WTC11 (cell line): ENCODE measurements around the gene SMPX. TPM values are rescaled to one million over a fixed set of nuclear protein-coding genes. Genes with fewer than 3 reads are reported as not detected.

Experiments
- ATAC-seq: fragments of 200-7000 bp; cut with Tn5 transposase; 2 replicates; pipeline ENCODE4 v1.10.0; 2021; ENCODE audit warnings: mild to moderate bottlenecking, moderate library complexity
- CTCF ChIA-PET: fragments of 300-600 bp; sonication (Branson Sonifier 250); formaldehyde crosslinking; loops from one replicate; lab custom pipeline; 2021; ENCODE audit warnings: antibody characterized with exemption; lab: Charles Lee
- POLR2A ChIA-PET: fragments of 350-600 bp; sonication (Branson Sonifier 250); formaldehyde crosslinking; loops from one replicate; lab custom pipeline; 2021; ENCODE audit warnings: antibody characterized with exemption; lab: Charles Lee
- DNase-seq: peaks from one replicate; pipeline ENCODE4 v3.0.0; 2021; ENCODE audit warnings: low spot score
- H3K27ac Mint-ChIP-seq: 2 replicates; pipeline ENCODE4 v1.8.0; 2021; ENCODE audit warnings: mixed read lengths
- H3K27me3 Mint-ChIP-seq: 2 replicates; pipeline ENCODE4 v1.8.0; 2021; ENCODE audit warnings: low read depth, mild to moderate bottlenecking, moderate library complexity, mixed read lengths
- H3K36me3 Mint-ChIP-seq: 2 replicates; pipeline ENCODE4 v1.8.0; 2021; ENCODE audit warnings: mixed read lengths
- H3K4me1 Mint-ChIP-seq: 2 replicates; pipeline ENCODE4 v1.8.0; 2022; ENCODE audit warnings: mixed read lengths
- H3K4me3 Mint-ChIP-seq: 2 replicates; pipeline ENCODE4 v1.8.0; 2021; ENCODE audit warnings: mild to moderate bottlenecking, moderate library complexity, mixed read lengths
- H3K9me3 Mint-ChIP-seq: 2 replicates; pipeline ENCODE4 v1.8.0; 2021; ENCODE audit warnings: mixed read lengths
- EMX1 ChIP-seq: fragments of 250-450 bp; sonication (Bioruptor Pico); IDR thresholded peaks from 2 replicates; pipeline ENCODE4 v1.8.0; 2021; ENCODE audit warnings: mild to moderate bottlenecking
- JUN ChIP-seq: sonication (generic); formaldehyde crosslinking; IDR thresholded peaks from 2 replicates; pipeline ENCODE4 v1.8.0; 2023; ENCODE audit warnings: mild to moderate bottlenecking, missing genetic modification reagents
- NR2C2 ChIP-seq: sonication (generic); formaldehyde crosslinking; IDR thresholded peaks from 2 replicates; pipeline ENCODE4 v1.8.0; 2022; ENCODE audit warnings: mild to moderate bottlenecking, missing genetic modification reagents
- TEAD4 ChIP-seq: sonication (generic); formaldehyde crosslinking; IDR thresholded peaks from 2 replicates; pipeline ENCODE4 v1.8.0; 2022; ENCODE audit warnings: mild to moderate bottlenecking, missing genetic modification reagents
- ZNF416 ChIP-seq: fragments of 250-450 bp; sonication (Bioruptor Pico); IDR thresholded peaks from 2 replicates; pipeline ENCODE4 v1.9.0; 2021; ENCODE audit warnings: mild to moderate bottlenecking, inconsistent platforms
- total RNA-seq: library from RNA; stranded (reverse); gene quantifications from 3 replicates; pipeline ENCODE4 v1.2.3, GENCODE V29; 2021
- TF ChIP-seq, protein P1 (sequence below): sonication (generic); formaldehyde crosslinking; IDR thresholded peaks from 2 replicates; pipeline ENCODE4 v1.8.1; 2023; ENCODE audit warnings: mild to moderate bottlenecking, missing genetic modification reagents
- TF ChIP-seq, protein P2 (sequence below): fragments of 250-450 bp; sonication (Bioruptor Pico); IDR thresholded peaks from 2 replicates; pipeline ENCODE4 v1.9.0; 2021; ENCODE audit warnings: moderate library complexity, mild to moderate bottlenecking, inconsistent platforms, borderline replicate concordance
- TF ChIP-seq, protein P3 (sequence below): fragments of 200-600 bp; IDR thresholded peaks from 2 replicates; pipeline ENCODE4 v1.8.0; 2022; ENCODE audit warnings: antibody characterized with exemption
- TF ChIP-seq, protein P4 (sequence below): sonication (generic); formaldehyde crosslinking; IDR thresholded peaks from 2 replicates; pipeline ENCODE4 v1.8.1; 2022; ENCODE audit warnings: mild to moderate bottlenecking, missing genetic modification reagents, moderate library complexity, borderline replicate concordance
- TF ChIP-seq, protein P5 (sequence below): sonication (generic); formaldehyde crosslinking; IDR thresholded peaks from 2 replicates; pipeline ENCODE4 v1.8.1; 2022; ENCODE audit warnings: missing genetic modification reagents, borderline replicate concordance
- TF ChIP-seq, protein P6 (sequence below): sonication (generic); formaldehyde crosslinking; IDR thresholded peaks from 2 replicates; pipeline ENCODE4 v1.8.1; 2022; ENCODE audit warnings: low read depth, mild to moderate bottlenecking, moderate library complexity, missing genetic modification reagents, borderline replicate concordance
- TF ChIP-seq, protein P7 (sequence below): fragments of 250-450 bp; sonication (Bioruptor Pico); IDR thresholded peaks from 2 replicates; pipeline ENCODE4 v1.9.0; 2021; ENCODE audit warnings: mild to moderate bottlenecking, borderline replicate concordance
- TF ChIP-seq, protein P8 (sequence below): sonication (generic); formaldehyde crosslinking; IDR thresholded peaks from 2 replicates; pipeline ENCODE4 v1.8.1; 2023; ENCODE audit warnings: mild to moderate bottlenecking, missing genetic modification reagents, borderline replicate concordance

The SMPX gene
- total RNA-seq, 1 experiment from 2014 or later, result not detected

DNA sequence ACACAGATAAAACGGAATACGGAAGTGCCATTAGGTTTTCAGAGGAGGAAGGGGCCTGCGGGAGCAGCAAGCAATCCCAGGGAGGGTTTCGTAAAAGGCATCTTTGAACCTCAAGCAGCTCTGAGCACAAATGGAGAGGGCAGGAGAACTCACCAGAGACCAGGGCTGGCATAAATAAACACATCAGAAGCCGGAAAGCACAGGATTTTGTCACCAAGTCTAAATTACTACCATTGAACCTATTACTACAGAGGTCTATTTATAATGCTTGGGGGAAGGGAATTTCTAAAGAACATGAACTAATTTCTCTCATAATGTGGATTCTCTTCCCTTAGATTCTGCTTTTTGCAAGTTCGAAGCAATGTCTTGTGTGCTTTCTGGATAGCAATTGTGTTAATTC, 41.9 kb upstream of the SMPX start (continued):
- TF ChIP-seq, protein P1, sequence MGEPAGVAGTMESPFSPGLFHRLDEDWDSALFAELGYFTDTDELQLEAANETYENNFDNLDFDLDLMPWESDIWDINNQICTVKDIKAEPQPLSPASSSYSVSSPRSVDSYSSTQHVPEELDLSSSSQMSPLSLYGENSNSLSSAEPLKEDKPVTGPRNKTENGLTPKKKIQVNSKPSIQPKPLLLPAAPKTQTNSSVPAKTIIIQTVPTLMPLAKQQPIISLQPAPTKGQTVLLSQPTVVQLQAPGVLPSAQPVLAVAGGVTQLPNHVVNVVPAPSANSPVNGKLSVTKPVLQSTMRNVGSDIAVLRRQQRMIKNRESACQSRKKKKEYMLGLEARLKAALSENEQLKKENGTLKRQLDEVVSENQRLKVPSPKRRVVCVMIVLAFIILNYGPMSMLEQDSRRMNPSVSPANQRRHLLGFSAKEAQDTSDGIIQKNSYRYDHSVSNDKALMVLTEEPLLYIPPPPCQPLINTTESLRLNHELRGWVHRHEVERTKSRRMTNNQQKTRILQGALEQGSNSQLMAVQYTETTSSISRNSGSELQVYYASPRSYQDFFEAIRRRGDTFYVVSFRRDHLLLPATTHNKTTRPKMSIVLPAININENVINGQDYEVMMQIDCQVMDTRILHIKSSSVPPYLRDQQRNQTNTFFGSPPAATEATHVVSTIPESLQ (CRISPR knock-in tag), result no peak
- TF ChIP-seq, protein P2, sequence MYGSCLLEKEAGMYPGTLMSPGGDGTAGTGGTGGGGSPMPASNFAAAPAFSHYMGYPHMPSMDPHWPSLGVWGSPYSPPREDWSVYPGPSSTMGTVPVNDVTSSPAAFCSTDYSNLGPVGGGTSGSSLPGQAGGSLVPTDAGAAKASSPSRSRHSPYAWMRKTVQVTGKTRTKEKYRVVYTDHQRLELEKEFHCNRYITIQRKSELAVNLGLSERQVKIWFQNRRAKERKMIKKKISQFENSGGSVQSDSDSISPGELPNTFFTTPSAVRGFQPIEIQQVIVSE, result no peak
- TF ChIP-seq, protein P3, sequence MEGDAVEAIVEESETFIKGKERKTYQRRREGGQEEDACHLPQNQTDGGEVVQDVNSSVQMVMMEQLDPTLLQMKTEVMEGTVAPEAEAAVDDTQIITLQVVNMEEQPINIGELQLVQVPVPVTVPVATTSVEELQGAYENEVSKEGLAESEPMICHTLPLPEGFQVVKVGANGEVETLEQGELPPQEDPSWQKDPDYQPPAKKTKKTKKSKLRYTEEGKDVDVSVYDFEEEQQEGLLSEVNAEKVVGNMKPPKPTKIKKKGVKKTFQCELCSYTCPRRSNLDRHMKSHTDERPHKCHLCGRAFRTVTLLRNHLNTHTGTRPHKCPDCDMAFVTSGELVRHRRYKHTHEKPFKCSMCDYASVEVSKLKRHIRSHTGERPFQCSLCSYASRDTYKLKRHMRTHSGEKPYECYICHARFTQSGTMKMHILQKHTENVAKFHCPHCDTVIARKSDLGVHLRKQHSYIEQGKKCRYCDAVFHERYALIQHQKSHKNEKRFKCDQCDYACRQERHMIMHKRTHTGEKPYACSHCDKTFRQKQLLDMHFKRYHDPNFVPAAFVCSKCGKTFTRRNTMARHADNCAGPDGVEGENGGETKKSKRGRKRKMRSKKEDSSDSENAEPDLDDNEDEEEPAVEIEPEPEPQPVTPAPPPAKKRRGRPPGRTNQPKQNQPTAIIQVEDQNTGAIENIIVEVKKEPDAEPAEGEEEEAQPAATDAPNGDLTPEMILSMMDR, result no peak
- TF ChIP-seq, protein P4, sequence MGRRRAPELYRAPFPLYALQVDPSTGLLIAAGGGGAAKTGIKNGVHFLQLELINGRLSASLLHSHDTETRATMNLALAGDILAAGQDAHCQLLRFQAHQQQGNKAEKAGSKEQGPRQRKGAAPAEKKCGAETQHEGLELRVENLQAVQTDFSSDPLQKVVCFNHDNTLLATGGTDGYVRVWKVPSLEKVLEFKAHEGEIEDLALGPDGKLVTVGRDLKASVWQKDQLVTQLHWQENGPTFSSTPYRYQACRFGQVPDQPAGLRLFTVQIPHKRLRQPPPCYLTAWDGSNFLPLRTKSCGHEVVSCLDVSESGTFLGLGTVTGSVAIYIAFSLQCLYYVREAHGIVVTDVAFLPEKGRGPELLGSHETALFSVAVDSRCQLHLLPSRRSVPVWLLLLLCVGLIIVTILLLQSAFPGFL, result no peak

DNA sequence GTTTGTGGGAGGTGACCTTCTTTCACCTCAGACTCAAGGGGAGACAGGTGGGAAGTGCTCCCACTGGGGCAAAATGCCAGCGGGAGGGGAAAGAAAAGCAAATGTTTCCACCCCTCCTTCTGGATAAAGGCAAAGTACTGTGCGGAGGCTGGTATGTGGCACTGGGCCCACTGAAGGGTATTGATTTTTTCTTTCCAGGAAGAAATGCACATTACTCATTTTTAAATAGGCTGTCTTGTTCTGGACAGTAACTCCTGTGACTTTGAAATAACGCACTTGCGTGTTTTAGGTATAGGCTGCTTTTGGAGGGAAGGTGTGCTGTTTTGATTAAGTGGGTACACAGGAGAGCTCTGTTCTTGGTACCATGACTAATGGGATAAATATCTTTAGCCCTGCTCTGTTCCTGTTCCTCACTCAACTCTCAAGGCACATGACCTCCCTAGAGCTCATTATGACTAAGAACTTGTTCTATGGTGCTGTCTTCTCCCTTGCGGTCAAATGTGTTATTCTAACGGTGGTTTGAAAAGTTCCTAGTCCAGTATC, 40.8 kb upstream of the SMPX start:
- Mint-ChIP-seq H3K27ac (no peak overlapping the region), H3K4me3 (no peak overlapping the region), H3K27me3 (no peaks in the 10 kb centered on the region)
- no peak for ATAC-seq
- POLR2A ChIA-PET, result no interaction called here
- TF ChIP-seq, protein P1 (CRISPR knock-in tag), result no peak
- no peak for TF ChIP-seq NR2C2 (CRISPR knock-in tag)
- TF ChIP-seq JUN, result no peak
- TF ChIP-seq, protein P5, sequence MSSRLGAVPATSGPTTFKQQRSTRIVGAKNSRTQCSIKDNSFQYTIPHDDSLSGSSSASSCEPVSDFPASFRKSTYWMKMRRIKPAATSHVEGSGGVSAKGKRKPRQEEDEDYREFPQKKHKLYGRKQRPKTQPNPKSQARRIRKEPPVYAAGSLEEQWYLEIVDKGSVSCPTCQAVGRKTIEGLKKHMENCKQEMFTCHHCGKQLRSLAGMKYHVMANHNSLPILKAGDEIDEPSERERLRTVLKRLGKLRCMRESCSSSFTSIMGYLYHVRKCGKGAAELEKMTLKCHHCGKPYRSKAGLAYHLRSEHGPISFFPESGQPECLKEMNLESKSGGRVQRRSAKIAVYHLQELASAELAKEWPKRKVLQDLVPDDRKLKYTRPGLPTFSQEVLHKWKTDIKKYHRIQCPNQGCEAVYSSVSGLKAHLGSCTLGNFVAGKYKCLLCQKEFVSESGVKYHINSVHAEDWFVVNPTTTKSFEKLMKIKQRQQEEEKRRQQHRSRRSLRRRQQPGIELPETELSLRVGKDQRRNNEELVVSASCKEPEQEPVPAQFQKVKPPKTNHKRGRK (CRISPR knock-in tag), result no peak
- TF ChIP-seq, protein P6, sequence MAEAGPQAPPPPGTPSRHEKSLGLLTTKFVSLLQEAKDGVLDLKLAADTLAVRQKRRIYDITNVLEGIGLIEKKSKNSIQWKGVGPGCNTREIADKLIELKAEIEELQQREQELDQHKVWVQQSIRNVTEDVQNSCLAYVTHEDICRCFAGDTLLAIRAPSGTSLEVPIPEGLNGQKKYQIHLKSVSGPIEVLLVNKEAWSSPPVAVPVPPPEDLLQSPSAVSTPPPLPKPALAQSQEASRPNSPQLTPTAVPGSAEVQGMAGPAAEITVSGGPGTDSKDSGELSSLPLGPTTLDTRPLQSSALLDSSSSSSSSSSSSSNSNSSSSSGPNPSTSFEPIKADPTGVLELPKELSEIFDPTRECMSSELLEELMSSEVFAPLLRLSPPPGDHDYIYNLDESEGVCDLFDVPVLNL (CRISPR knock-in tag), result no peak
- TF ChIP-seq, all 79 proteins: peak for 0
- CTCF ChIA-PET, result no interaction called here
- Mint-ChIP-seq H3K36me3 (no peaks in the 10 kb centered on the region), H3K4me1 (no peaks in the 10 kb centered on the region), H3K9me3 (no peaks in the 10 kb centered on the region)
- no peak for DNase-seq

DNA sequence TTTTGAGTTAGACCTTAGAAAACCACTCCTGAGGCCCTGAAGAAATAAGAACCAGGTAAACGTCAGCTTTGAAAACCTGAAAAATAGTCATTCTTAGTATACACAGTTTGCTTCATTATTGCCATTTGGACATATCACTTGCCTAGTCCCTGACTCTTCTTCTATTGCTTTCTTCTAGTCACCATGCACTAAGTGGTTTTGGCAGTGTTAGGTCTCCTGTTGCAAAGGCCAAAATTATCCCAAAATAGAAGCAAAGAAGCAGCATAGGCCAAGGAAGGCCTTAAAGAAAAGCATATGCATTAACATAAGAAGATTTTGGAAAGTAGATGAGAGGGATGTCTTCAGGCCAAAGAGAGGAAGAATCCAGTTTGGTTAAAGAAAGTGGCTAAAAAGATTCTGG, 24.1 kb upstream of the SMPX start:
- ATAC-seq (no peak), DNase-seq (no peak)
- Mint-ChIP-seq H3K4me1 (peaks cover 24% of the 10 kb centered on the region), H3K9me3 (no peaks in the 10 kb centered on the region), H3K36me3 (no peaks in the 10 kb centered on the region), H3K4me3 (no peak overlapping the region), H3K27me3 (no peaks in the 10 kb centered on the region), H3K27ac (no peak overlapping the region)
- POLR2A ChIA-PET, result no interaction called here
- CTCF ChIA-PET, result no interaction called here
- no peak for TF ChIP-seq ZNF416
- TF ChIP-seq, protein P7, sequence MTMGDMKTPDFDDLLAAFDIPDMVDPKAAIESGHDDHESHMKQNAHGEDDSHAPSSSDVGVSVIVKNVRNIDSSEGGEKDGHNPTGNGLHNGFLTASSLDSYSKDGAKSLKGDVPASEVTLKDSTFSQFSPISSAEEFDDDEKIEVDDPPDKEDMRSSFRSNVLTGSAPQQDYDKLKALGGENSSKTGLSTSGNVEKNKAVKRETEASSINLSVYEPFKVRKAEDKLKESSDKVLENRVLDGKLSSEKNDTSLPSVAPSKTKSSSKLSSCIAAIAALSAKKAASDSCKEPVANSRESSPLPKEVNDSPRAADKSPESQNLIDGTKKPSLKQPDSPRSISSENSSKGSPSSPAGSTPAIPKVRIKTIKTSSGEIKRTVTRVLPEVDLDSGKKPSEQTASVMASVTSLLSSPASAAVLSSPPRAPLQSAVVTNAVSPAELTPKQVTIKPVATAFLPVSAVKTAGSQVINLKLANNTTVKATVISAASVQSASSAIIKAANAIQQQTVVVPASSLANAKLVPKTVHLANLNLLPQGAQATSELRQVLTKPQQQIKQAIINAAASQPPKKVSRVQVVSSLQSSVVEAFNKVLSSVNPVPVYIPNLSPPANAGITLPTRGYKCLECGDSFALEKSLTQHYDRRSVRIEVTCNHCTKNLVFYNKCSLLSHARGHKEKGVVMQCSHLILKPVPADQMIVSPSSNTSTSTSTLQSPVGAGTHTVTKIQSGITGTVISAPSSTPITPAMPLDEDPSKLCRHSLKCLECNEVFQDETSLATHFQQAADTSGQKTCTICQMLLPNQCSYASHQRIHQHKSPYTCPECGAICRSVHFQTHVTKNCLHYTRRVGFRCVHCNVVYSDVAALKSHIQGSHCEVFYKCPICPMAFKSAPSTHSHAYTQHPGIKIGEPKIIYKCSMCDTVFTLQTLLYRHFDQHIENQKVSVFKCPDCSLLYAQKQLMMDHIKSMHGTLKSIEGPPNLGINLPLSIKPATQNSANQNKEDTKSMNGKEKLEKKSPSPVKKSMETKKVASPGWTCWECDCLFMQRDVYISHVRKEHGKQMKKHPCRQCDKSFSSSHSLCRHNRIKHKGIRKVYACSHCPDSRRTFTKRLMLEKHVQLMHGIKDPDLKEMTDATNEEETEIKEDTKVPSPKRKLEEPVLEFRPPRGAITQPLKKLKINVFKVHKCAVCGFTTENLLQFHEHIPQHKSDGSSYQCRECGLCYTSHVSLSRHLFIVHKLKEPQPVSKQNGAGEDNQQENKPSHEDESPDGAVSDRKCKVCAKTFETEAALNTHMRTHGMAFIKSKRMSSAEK (CRISPR knock-in tag), result no peak
- TF ChIP-seq EMX1 (CRISPR knock-in tag), result no peak
- TF ChIP-seq, protein P8, sequence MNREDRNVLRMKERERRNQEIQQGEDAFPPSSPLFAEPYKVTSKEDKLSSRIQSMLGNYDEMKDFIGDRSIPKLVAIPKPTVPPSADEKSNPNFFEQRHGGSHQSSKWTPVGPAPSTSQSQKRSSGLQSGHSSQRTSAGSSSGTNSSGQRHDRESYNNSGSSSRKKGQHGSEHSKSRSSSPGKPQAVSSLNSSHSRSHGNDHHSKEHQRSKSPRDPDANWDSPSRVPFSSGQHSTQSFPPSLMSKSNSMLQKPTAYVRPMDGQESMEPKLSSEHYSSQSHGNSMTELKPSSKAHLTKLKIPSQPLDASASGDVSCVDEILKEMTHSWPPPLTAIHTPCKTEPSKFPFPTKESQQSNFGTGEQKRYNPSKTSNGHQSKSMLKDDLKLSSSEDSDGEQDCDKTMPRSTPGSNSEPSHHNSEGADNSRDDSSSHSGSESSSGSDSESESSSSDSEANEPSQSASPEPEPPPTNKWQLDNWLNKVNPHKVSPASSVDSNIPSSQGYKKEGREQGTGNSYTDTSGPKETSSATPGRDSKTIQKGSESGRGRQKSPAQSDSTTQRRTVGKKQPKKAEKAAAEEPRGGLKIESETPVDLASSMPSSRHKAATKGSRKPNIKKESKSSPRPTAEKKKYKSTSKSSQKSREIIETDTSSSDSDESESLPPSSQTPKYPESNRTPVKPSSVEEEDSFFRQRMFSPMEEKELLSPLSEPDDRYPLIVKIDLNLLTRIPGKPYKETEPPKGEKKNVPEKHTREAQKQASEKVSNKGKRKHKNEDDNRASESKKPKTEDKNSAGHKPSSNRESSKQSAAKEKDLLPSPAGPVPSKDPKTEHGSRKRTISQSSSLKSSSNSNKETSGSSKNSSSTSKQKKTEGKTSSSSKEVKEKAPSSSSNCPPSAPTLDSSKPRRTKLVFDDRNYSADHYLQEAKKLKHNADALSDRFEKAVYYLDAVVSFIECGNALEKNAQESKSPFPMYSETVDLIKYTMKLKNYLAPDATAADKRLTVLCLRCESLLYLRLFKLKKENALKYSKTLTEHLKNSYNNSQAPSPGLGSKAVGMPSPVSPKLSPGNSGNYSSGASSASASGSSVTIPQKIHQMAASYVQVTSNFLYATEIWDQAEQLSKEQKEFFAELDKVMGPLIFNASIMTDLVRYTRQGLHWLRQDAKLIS (CRISPR knock-in tag), result no peak
- no peak for TF ChIP-seq TEAD4
